ENCODE results near the gene SEC61B. TPM values are rescaled to one million over a fixed set of nuclear protein-coding genes. Genes with fewer than 3 reads are reported as not detected.
A peak's percentile ranks its signal among the peaks of the same experiment; 100 is the strongest.

Gene SEC61B
- total and polyA plus RNA-seq, 2 donors from 2014 or later, result 118 to 328 TPM

- DNase-seq (no peak), FAIRE-seq (no peak)
- Histone ChIP-seq H3K4me1 (ENCODE audit: control insufficient read depth in 2 of 3, insufficient read depth in 2 of 3, low read depth in 1 of 3, low read length in 3 of 3) (peaks cover 4 to 18% (median 7%) of the 10 kb centered on the region in 3 donors), H3K36me3 (ENCODE audit: control insufficient read depth in 2 of 3, insufficient read depth in 3 of 3, low read length in 3 of 3) (peaks cover 6 to 19% (median 19%) of the 10 kb centered on the region in 3 donors), H3K27ac (ENCODE audit: low read depth in 2 of 2, low read length in 2 of 2) (no peak overlapping the region), H3K27me3 (ENCODE audit: control insufficient read depth, insufficient read depth, low read length) (no peaks in the 10 kb centered on the region), H3K9ac (ENCODE audit: low read length in 3 of 3) (no peak overlapping the region), H3K9me3 (ENCODE audit: control insufficient read depth in 2 of 3, insufficient read depth in 1 of 3, low read length in 3 of 3) (no peaks in the 10 kb centered on the region), H3K4me3 (ENCODE audit: low read length in 3 of 3) (no peak overlapping the region)
- intact Hi-C loops (cut with DNase I), result no loop called here
- TF ChIP-seq, protein P1, sequence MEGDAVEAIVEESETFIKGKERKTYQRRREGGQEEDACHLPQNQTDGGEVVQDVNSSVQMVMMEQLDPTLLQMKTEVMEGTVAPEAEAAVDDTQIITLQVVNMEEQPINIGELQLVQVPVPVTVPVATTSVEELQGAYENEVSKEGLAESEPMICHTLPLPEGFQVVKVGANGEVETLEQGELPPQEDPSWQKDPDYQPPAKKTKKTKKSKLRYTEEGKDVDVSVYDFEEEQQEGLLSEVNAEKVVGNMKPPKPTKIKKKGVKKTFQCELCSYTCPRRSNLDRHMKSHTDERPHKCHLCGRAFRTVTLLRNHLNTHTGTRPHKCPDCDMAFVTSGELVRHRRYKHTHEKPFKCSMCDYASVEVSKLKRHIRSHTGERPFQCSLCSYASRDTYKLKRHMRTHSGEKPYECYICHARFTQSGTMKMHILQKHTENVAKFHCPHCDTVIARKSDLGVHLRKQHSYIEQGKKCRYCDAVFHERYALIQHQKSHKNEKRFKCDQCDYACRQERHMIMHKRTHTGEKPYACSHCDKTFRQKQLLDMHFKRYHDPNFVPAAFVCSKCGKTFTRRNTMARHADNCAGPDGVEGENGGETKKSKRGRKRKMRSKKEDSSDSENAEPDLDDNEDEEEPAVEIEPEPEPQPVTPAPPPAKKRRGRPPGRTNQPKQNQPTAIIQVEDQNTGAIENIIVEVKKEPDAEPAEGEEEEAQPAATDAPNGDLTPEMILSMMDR (IDR thresholded peaks at IDR 0.05; ENCODE audit: borderline replicate concordance, extremely low read depth, insufficient read depth), result no peak
Observed at GRCh38 chr9:99224445-99224844, 2.4 kb downstream of the SEC61B start.

DNA sequence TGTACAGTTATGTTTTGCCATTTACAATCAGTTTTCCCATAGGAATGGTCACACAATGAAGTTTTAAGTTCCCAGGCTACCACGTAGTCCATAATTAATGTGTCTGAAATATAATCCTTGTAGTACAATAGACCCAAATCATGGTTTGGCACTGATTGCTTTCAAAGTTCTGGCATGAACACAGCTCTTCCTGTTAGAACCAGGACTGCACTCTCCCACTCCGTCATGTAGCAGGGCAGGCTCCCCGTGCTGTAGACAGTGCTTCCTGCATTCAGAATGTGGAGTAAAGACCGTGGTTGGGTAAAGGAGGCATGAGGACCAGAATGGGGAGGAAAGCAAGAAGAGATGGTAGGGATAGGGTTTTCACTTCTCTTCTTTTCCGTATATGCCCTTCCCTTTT lies 4.0 kb downstream of the SEC61B start:
- intact Hi-C loops (cut with DNase I), result no loop called here

GRCh38 chr9:99230206-99230605 lies 8.1 kb downstream of the SEC61B start:
- TF ChIP-seq, protein P1 (IDR thresholded peaks at IDR 0.05; ENCODE audit: borderline replicate concordance, extremely low read depth, insufficient read depth), result no peak
- DNase-seq (no peak), FAIRE-seq (no peak)
- peaks cover 5 to 37% (median 28%) of the 10 kb centered on the region in 3 donors for H3K36me3 ChIP-seq (ENCODE audit: control insufficient read depth in 2 of 3, insufficient read depth in 3 of 3, low read length in 3 of 3)
- no peak overlapping the region for H3K27ac ChIP-seq (ENCODE audit: low read depth in 2 of 2, low read length in 2 of 2)
- H3K27me3 ChIP-seq (ENCODE audit: control insufficient read depth, insufficient read depth, low read length), result no peaks in the 10 kb centered on the region
- no peak overlapping the region for H3K9ac ChIP-seq (ENCODE audit: low read length in 3 of 3)
- no peak overlapping the region for H3K4me3 ChIP-seq (ENCODE audit: low read length in 3 of 3)
- no peaks in the 10 kb centered on the region for H3K9me3 ChIP-seq (ENCODE audit: control insufficient read depth in 2 of 3, insufficient read depth in 1 of 3, low read length in 3 of 3)
- intact Hi-C loops (cut with DNase I), result no loop called here
- H3K4me1 ChIP-seq (ENCODE audit: control insufficient read depth in 2 of 3, insufficient read depth in 2 of 3, low read depth in 1 of 3, low read length in 3 of 3), result peaks cover 0 to under 1% (median 0%) of the 10 kb centered on the region in 3 donors

More for the DNA sequence above, 4.0 kb downstream of the SEC61B start:
- Histone ChIP-seq H3K4me1 (ENCODE audit: control insufficient read depth in 2 of 3, insufficient read depth in 2 of 3, low read depth in 1 of 3, low read length in 3 of 3) (peaks cover 4 to 12% (median 7%) of the 10 kb centered on the region in 3 donors), H3K4me3 (ENCODE audit: low read length in 3 of 3) (no peak overlapping the region), H3K27me3 (ENCODE audit: control insufficient read depth, insufficient read depth, low read length) (no peaks in the 10 kb centered on the region), H3K9me3 (ENCODE audit: control insufficient read depth in 2 of 3, insufficient read depth in 1 of 3, low read length in 3 of 3) (no peaks in the 10 kb centered on the region), H3K27ac (ENCODE audit: low read depth in 2 of 2, low read length in 2 of 2) (no peak overlapping the region), H3K36me3 (ENCODE audit: control insufficient read depth in 2 of 3, insufficient read depth in 3 of 3, low read length in 3 of 3) (peaks cover 8 to 29% (median 24%) of the 10 kb centered on the region in 3 donors), H3K9ac (ENCODE audit: low read length in 3 of 3) (no peak overlapping the region)
- FAIRE-seq, result no peak
- TF ChIP-seq, protein P1 (IDR thresholded peaks at IDR 0.05; ENCODE audit: borderline replicate concordance, extremely low read depth, insufficient read depth), result no peak
- DNase-seq, result no peak

DNA sequence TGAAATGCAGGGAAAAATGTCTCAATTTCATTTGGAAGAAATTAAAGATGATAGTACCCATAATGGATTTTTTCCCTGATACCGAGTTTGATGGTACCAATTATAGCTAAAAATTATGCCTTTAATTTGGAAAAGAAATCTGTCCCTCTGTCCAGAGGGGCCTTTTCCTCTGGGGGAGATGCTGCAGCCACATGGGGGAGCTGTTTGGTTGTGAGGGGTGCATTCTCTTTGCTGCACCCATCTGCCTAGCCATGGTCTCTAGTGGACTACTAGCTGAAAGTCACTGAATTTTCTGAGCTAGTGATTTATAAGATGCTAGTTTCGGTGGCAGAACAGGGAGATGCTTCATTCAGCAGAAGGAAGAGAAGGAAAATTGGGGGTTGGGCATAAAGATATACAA lies 9.6 kb downstream of the SEC61B start:
- no peaks in the 10 kb centered on the region for H3K9me3 ChIP-seq (ENCODE audit: control insufficient read depth in 2 of 3, insufficient read depth in 1 of 3, low read length in 3 of 3)
- H3K27ac ChIP-seq (ENCODE audit: low read depth in 2 of 2, low read length in 2 of 2), result no peak overlapping the region
- DNase-seq, result no peak
- TF ChIP-seq, protein P1 (IDR thresholded peaks at IDR 0.05; ENCODE audit: borderline replicate concordance, extremely low read depth, insufficient read depth), result peak; percentile 24
- H3K4me1 ChIP-seq (ENCODE audit: control insufficient read depth in 2 of 3, insufficient read depth in 2 of 3, low read depth in 1 of 3, low read length in 3 of 3), result no peaks in the 10 kb centered on the region
- H3K36me3 ChIP-seq (ENCODE audit: control insufficient read depth in 2 of 3, insufficient read depth in 3 of 3, low read length in 3 of 3), result peaks cover 5 to 37% (median 22%) of the 10 kb centered on the region in 3 donors
- intact Hi-C loops (cut with DNase I), result no loop called here
- no peak overlapping the region for H3K4me3 ChIP-seq (ENCODE audit: low read length in 3 of 3)
- FAIRE-seq, result no peak
- H3K9ac ChIP-seq (ENCODE audit: low read length in 3 of 3), result no peak overlapping the region
- no peaks in the 10 kb centered on the region for H3K27me3 ChIP-seq (ENCODE audit: control insufficient read depth, insufficient read depth, low read length)
